ENCODE measurements around the gene P4HTM.

DNA sequence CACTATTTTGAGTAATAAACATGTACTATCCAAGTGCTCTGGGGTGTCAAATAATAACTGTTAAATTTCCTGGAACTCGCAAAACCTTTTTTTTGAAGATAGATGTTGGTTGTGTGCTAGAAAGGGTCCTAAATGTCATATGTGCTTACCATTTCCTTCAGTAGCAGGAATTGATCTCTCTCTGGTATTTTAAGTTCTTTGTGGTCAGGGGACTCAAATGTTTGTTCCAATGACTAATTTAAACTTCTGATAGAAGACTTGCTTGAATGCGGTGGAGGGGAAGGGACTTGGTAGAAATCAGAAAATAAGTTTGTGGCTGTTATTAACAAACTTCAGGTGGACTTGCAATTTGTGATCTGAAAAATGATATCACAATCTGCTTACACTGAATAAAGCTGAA is 44.6 kb upstream of the P4HTM start:
- TF ChIP-seq, protein P1, sequence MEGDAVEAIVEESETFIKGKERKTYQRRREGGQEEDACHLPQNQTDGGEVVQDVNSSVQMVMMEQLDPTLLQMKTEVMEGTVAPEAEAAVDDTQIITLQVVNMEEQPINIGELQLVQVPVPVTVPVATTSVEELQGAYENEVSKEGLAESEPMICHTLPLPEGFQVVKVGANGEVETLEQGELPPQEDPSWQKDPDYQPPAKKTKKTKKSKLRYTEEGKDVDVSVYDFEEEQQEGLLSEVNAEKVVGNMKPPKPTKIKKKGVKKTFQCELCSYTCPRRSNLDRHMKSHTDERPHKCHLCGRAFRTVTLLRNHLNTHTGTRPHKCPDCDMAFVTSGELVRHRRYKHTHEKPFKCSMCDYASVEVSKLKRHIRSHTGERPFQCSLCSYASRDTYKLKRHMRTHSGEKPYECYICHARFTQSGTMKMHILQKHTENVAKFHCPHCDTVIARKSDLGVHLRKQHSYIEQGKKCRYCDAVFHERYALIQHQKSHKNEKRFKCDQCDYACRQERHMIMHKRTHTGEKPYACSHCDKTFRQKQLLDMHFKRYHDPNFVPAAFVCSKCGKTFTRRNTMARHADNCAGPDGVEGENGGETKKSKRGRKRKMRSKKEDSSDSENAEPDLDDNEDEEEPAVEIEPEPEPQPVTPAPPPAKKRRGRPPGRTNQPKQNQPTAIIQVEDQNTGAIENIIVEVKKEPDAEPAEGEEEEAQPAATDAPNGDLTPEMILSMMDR (conservative IDR thresholded peaks at IDR 0.05; ENCODE audit: low read length), result no peak
- TF ChIP-seq EZH2phosphoT487 (IDR thresholded peaks at IDR 0.05; ENCODE audit: borderline replicate concordance), result no peak
